Eye (tissue), 1 donor: ENCODE results near the gene ABCA13.
"Not testable (repeated sequence)": the region's sequence is repeated elsewhere in the genome, so short reads cannot be mapped to it uniquely, and the experiment has no call there.

Experiments used
- DNase-seq: peaks from one replicate; pipeline ENCODE4 v3.0.0-alpha.2; 2015

ABCA13 gene, protein sequence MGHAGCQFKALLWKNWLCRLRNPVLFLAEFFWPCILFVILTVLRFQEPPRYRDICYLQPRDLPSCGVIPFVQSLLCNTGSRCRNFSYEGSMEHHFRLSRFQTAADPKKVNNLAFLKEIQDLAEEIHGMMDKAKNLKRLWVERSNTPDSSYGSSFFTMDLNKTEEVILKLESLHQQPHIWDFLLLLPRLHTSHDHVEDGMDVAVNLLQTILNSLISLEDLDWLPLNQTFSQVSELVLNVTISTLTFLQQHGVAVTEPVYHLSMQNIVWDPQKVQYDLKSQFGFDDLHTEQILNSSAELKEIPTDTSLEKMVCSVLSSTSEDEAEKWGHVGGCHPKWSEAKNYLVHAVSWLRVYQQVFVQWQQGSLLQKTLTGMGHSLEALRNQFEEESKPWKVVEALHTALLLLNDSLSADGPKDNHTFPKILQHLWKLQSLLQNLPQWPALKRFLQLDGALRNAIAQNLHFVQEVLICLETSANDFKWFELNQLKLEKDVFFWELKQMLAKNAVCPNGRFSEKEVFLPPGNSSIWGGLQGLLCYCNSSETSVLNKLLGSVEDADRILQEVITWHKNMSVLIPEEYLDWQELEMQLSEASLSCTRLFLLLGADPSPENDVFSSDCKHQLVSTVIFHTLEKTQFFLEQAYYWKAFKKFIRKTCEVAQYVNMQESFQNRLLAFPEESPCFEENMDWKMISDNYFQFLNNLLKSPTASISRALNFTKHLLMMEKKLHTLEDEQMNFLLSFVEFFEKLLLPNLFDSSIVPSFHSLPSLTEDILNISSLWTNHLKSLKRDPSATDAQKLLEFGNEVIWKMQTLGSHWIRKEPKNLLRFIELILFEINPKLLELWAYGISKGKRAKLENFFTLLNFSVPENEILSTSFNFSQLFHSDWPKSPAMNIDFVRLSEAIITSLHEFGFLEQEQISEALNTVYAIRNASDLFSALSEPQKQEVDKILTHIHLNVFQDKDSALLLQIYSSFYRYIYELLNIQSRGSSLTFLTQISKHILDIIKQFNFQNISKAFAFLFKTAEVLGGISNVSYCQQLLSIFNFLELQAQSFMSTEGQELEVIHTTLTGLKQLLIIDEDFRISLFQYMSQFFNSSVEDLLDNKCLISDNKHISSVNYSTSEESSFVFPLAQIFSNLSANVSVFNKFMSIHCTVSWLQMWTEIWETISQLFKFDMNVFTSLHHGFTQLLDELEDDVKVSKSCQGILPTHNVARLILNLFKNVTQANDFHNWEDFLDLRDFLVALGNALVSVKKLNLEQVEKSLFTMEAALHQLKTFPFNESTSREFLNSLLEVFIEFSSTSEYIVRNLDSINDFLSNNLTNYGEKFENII (N-terminal part only)

DNA sequence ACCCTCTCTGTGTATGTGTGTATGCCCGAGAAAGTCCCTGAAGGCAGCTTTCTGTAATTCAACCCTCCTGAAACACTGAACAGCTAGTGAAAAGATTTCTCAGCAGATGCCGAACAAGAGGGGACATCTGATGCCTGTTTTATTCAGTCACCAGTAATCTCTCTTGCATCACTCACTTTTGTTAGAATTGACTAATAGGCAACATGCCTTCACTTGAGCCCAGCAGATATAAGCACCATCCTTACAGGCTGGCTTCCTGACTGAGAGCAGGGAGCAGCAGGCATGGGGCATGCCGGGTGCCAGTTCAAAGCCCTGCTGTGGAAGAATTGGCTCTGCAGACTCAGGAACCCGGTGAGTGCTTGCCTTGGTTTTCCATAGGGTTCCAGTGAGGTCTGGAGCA is at the start of gene ABCA13:
ABCA13 (plus strand) TSS at position 257 of the 400 bp plus-strand sequence; CDS start at position 283, 26 bp downstream.
- DNase-seq: no peak

DNA sequence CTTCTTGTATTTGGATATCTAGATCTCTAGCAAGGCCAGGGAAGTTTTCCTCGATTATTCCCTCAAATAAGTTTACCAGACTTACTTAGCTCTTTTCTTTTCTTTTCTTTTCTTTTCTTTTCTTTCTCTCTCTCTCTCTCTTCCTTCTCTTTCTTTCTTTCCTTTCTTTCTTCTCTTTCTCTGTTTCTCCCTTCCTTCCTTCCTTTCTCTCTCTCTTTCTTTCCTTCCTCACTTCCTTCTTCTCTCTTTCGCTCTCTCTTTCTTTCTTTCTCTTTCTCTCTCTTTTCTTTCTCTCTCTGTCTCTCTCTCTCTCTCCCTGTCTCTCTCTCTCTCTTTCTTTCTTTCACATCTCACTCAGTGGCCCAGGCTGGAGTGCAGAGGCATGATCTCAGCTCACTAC is 45.2 kb upstream of the ABCA13 start:
- DNase-seq: no peak

DNA sequence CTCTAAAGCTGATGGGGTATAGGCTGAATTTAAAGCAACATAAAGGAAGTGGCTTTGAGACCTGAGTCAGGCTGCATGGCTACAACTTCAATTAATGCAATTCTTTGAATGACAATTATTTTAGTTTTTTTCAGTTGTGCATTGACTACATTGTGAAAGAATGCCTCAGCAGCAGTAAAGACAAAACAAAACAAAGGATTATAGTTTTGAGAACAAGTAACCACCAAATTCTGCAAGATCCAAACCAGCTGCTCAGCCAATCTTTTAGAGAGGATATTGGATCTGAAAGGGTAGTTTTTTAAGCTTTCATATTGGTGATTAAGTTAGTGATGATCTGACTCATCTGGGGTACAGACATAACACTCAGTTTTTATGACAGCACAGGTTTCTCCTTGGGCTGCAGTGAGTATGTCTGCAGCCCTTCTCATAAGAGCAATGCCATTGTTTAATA is 40.6 kb upstream of the ABCA13 start:
- no peak for DNase-seq

DNA sequence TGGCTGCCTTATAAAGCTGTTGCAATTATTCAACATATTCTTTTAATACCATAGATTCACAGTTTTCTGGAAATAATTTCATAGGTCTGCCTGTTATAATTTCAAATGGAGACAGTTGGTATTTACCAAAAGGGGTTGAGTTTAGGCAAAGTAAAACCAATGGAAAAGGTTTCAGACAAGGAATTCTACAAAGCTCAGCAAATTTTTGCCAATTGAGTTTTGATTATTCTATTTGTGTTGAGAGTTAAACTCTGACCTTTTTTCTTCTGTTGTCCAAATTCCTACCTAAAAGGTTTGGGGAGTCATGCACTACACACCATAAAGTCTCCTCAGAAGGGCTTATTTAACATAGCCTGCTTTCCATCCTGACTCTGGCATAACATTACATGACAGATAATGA is 38.5 kb upstream of the ABCA13 start:
- no peak for DNase-seq

DNA sequence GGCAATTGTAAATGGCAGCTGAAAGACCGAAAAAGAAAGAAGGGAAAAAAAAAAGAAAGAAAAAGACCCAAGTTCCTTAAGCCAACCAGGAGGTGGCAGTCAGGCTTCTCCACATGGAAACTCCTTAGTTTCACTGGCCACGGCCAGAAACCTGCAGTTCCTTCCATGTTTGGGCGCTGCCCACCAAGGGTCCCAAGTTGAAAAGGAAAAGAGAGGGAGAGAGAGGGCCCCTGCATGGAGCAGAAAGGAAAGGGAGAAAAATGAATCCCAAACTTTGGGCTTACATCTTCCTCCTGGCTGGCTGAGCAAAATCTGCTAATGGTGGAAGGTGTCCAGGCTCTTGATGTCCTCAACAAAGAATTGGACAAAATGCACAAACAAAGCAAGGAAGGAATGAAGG is 31.8 kb upstream of the ABCA13 start:
- no peak for DNase-seq

DNA sequence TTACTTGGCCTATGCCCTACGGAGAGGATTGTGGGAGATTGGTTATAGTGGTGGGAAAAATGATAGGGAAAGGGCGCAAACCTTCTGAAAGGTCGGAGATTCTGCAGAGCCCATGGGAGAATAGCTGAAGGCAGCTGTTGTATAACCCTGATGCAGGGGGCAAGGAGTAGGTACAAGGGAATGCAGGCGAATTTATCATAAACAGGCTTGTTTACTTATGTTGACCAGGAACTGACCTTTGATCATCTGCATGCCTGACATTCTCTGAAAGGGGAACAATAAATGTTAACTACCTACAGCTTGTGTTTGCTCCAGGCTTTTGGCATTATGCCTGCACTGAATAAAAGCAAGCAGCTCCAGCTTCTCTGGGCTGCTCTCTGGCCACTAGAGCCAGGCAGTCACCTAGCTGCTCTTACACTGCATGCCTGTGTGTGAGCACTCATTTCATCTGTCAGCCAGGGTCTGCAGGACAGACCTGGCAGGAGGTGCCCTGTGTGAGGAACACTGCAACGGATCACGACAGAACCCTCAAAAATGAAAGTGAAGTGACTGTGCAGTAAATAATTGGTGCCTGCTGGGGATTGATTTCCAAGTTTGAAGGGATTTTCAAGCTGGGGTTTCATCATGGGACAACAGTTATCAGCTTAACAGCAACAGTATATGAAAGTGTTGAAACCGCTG is 31.1 kb upstream of the ABCA13 start:
- DNase-seq: no peak

DNA sequence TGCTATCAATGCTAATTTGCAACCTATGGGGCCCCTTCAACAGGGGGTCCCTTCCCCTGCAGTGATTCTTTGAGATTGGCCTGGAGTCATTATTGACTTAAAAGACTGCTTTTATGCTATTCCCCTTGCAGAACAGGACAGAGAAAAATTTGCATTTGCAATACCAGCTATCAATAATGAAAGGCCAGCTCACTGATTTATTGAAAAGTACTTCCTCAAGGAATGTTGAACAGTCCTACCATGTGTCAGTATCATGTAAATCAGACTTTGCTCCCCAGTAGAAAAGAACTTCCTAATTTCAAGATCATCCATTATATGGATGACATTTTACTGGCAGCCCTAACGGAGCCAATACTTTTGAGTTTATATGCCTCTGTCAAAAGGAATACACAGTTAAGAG is 29.7 kb upstream of the ABCA13 start:
- no peak for DNase-seq

DNA sequence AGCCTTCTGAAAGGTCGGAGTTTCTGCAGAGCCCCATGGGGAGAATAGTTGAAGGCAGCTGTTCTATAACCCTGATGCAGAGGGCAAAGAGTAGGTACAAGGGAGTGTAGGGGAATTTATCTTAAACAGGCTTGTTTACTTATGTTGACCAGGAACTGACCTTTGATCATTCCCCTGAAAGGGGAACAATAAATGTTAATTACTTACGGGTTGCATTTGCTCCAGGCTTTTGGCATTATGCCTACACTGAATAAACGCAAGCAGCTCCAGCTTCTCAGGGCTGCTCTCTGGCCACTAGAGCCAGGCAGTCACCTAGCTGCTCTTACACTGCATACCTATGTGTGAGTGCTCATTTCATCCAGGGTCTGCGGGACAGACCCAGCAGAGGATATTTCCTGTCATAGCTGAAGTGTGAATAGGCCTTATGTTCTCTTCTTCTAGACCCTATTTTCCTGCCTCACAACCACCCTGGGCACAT is 26.9 kb upstream of the ABCA13 start:
- no peak for DNase-seq

DNA sequence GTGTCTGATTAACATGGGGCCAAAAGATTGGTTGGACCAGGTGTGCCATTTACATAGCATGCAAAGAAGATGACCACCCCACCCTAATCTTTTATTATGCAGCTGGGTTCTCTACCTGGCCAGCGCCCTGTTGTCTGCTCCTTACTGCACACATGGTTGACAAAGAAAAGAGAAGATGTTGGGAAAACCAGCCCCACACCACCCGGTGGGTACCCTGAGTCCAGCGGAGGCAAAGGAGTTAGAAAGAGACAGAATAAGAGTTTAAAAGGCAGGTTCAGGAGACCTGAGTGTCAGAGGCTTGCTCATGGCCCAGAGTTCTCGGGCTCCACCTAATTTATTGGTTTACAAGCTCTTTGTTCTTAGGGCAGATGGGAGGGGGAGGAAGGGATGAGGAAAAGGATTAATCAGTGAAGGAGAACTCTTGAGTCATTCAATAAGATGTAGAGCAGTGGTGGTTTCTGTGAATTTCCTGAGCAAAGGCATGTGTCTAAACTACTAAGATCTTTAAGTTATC is 24.1 kb upstream of the ABCA13 start:
- DNase-seq: no peak

DNA sequence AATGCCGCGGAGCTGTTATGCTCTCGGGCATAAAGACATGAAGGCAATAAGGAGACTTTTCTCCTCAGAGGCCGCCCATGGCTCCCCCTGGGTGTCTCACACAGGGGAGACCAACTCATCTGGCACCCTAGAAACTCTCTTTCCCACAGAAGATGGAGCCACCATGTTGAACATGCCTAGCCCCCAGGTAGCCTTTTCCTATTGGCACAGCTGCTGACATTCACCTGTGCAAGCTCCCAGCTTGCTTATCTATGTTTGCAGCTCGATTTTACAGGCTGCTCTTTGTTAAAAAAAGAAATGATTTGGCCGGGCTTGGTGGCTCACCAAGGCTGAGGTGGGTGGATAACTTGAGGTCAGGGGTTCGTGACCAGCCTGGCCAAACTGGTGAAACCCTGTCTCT is 23.6 kb upstream of the ABCA13 start:
- DNase-seq: not testable (repeated sequence)

DNA sequence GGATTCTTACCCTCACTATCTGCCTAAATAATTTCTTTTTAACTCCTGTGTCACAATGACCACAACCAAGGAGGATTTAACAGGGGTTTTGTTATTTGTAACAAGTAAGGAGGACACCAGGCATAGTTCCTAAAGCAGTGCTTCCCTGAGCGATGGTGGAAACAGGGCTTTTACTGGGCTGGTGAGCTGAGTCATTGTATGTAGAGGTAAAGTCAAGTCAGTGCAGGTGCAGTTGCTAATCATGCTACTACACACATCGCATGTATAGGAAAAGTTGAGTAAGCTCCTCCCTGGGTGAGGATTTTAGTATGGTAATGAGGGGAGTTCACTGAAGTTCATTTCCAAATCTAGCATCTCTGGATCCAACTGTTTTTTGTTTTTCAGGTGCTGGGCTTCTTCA is 22.9 kb upstream of the ABCA13 start:
- DNase-seq: no peak

DNA sequence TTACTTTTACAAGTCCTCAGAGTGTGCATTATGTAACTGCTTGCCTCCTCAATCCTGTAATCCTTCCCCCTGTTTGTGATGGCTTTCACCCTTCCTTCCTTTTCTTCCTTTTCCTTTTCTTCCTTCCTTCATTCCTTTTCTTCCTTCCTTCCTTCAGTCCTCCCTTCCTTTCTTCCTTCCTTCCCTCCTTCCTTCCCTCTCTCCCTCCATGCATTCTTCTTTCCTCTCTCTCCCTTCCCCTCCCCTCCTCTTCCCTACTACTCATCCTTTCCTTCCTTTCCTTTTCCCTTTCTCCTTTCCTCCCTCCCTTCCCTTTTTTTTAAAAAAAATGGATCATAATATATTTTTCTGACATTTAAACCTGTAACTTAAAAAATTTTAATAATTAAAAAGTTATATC is 22.2 kb upstream of the ABCA13 start:
- no peak for DNase-seq

DNA sequence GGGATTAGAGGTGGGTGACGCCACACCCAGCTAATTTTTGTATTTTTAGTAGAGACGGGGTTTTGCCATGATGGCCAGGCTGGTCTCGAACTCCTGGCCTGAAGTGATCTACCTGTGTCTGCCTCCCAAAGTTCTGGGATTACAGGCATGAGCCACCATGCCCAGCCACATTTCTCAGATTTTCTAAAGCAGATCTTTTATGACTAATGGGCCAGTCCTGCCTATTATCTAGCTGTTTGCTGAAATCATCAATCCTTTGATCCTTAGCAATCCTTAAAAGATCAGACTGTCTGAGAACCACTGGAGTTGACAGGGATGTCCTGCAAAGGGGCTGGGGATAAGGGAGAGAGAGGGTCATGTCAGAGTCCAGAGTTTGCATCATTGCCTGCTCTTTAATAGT is 21.2 kb upstream of the ABCA13 start:
- DNase-seq: no peak

DNA sequence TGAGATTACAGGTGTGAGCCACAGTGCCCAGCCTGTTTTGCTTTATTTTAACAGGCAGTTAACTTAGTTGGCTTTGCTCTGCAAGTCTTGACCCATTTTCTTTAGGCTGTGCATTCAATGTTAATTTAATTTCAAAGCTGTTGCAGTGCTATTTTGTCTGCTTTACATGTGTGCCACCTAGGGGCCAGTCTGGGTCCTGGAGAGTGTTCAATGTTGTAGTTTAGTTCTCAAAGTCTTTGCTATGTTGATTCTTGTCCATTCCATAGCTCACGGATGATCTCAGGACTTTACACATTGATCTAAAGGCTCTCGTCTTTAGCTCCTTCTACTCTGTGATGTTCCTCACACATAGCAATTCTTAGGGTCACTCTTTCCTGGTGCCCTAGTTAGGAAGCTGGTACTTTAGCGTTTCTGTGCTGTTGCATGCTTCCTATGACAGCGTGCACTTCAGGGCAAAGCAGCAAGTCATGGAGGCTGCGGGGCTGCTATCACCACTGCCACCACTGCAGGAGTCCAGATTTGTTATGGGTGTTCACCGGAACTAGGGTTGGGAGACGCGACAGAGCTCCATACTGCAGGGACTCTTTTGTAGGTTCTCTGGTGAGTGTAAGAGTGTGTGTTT is 16.4 kb upstream of the ABCA13 start:
- DNase-seq: no peak

DNA sequence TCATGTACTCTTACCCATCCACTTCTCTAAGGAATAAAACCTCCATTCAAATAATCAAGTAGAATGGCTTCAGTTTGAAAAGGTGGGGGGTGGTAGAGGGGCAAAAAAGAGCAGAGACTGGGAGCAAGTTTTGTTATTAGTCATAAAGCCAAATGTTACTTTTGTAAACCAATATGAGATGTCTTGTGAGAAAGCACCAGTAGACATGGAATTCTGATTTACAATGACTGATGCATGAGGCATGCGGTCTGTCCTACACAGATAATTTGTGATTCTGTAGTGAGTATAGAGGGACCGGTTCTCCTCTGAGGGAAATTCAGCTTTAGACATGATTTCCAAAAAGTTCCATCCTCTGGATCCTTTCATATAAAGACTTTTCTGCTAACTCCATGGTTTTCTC is 12.9 kb upstream of the ABCA13 start:
- no peak for DNase-seq

DNA sequence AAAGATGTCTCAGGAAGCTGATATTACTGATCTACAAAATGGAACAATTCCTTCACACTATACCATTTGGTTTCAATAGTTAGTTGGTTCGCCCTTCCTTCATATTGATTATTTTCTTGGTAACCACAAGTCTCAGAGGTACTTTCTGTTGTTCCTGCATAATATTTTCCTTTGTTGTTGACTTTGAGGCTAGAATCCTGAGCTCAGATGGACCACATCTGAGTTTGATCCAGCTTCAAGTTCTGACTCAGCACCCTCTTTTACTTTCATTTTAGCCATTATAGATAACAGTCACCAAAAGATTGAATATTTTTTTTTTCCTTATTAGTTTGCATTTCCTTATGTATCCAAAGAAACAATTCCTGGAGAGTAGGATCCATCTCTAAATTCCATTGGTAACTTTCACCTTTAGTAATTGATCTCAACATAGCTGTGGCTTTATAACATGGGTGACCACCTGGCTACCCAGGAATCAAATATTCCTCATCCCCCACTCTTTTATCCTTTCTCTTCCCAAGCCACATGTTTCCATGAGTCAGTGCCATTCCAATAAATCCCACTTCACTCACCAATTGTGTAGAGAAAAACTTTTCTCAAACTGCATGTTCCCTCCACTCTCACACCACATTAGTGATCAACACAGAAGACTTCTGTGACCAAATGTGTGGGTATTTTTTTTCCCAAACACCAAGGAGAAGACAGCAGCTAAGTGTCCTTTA is 9.7 kb upstream of the ABCA13 start:
- DNase-seq: no peak

DNA sequence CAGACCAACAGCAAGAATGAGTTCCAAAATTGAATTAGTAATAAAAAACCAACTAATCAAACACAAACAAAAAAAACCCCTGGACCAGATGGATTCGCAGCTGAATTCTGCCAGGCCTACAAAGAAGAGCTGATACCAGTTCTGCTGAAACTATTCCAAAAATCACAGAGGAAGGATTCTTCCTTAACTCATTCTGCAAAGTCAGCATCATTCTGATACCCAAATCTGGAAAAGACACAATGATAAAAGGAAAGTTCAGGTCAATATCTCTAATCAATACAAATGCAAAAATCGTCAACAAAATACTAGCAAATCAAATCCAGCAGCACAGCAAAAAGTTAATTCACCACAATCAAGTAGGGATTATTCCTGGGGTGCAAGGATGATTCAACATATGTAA is 6.1 kb upstream of the ABCA13 start:
- no peak for DNase-seq

DNA sequence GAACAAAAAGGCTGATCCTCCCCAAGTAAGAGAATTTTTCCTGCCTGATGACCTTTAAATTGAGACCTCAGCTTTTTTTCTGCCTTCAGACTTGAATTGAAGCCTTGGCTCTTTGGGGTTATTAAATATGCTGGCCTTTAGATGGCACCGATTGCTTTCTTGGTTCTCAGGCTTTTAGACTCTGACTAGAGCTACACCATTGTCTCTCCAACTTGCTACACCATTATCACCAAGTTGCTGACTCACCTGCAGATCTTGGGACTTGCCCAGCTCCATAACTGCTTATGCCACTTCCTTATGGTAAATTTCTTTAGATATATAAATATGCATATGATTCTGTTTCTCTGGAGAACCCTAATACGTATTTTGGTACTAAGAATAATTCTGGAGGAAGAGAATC is 3.1 kb upstream of the ABCA13 start:
- DNase-seq: no peak

DNA sequence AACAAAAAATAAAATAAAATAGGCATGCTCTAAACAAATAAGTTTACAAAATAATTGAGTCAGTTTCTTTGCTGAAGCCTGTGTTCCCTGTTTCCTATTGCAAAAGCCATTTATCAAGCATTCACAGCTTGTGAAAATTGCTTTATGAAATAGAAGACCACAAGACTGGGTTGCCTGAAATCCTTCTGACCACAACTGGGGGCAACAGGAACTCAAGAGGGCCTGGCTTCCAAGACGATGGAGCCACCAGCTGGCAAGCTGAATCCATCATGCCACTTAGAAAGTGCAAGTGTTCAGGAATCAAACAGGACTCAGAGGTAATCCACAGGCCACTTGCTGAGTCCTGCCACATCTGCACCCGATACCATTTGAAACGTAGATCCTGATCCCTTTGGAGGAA is 752 bp upstream of the ABCA13 start:
- DNase-seq: no peak

DNA sequence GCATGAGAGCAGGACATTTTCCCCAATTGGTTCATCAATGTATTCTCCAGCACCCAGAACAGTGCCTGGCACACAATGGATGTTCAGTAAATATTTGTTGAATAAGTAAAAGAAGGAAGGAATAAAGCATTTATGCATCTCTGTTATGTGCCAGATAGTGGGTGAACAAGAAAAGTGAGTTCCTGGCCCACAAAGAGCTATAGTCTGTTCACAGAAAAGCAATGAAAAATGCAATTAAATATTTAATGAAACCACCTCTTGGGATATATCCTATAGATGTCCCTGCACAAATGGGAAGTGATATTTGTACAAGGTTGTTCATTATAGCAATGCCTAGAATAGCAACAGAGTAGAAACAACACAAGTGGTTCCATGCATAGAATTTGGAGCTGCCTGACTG is 2.1 kb downstream of the ABCA13 start:
- no peak for DNase-seq
